Left renal cortex interstitium (tissue), 4 donors: ENCODE results near the gene DPH2. TPM values are rescaled to one million over a fixed set of nuclear protein-coding genes. Genes with fewer than 3 reads are reported as not detected.

Experiments used
- DNase-seq, 4 donors: peaks; one replicate each; pipeline ENCODE4 v3.0.0-alpha.2; 2013; ENCODE audit warnings: low read depth in 4 of 4, low spot score in 2 of 4, missing footprints in 1 of 4
- polyA plus RNA-seq, 4 donors: library from polyadenylated mRNA; unstranded; fragments of 120-200 nt; gene quantifications; one replicate each; pipeline ENCODE4 v1.2.1, GENCODE V29; 2013; ENCODE audit not compliant: insufficient read length in 4 of 4

The DPH2 gene
- polyA plus RNA-seq, 4 donors: 20.8 to 24.9 (median 22.9) TPM

GRCh38 chr1:43962324-43962723, 7.5 kb upstream of the DPH2 start:
- no peak for DNase-seq

GRCh38 chr1:43963006-43963405, 6.8 kb upstream of the DPH2 start:
- no peak for DNase-seq

GRCh38 chr1:43963890-43964289, 5.9 kb upstream of the DPH2 start:
- DNase-seq: no peak

- no peak for DNase-seq
Observed at GRCh38 chr1:43965316-43965715, 4.5 kb upstream of the DPH2 start.

GRCh38 chr1:43968348-43968948, 1.4 kb upstream of the DPH2 start:
- DNase-seq: no peak

GRCh38 chr1:43969416-43969745, 429 bp upstream of the DPH2 start:
- no peak for DNase-seq

- DNase-seq: no peak
Observed at GRCh38 chr1:43970502-43970901, 692 bp downstream of the DPH2 start.

GRCh38 chr1:43970911-43971310, 1.1 kb downstream of the DPH2 start:
- DNase-seq: no peak

- no peak for DNase-seq
Observed at GRCh38 chr1:43971336-43971980, 1.6 kb downstream of the DPH2 start.

- no peak for DNase-seq
Observed at GRCh38 chr1:43973981-43974442, 4.2 kb downstream of the DPH2 start.

- peak in 2 of 4 donors; percentile 86 to 89 for DNase-seq
Observed at GRCh38 chr1:43974443-43975248, 4.8 kb downstream of the DPH2 start, which contains the start of gene ATP6V0B. TSS of gene ATP6V0B (plus strand) at chr1:43974960. CDS start at chr1:43975041, 81 bp downstream.

GRCh38 chr1:43975249-43975961, 5.6 kb downstream of the DPH2 start:
- DNase-seq: no peak

GRCh38 chr1:43976045-43976444, 6.2 kb downstream of the DPH2 start:
- no peak for DNase-seq

- DNase-seq: no peak
Observed at GRCh38 chr1:43976890-43977289, 7.1 kb downstream of the DPH2 start.

GRCh38 chr1:43977376-43978263, 7.8 kb downstream of the DPH2 start:
- DNase-seq: no peak

GRCh38 chr1:43978264-43978550, 8.4 kb downstream of the DPH2 start:
- no peak for DNase-seq

- DNase-seq: no peak
Observed at GRCh38 chr1:43978551-43979260, 8.9 kb downstream of the DPH2 start, which contains the start of gene B4GALT2. TSS of gene B4GALT2 (plus strand) at chr1:43979210. CDS start at chr1:43981161, 1,951 bp downstream.

GRCh38 chr1:43979261-43979527, 9.4 kb downstream of the DPH2 start:
- no peak for DNase-seq

- no peak for DNase-seq
Observed at GRCh38 chr1:43979528-43980254, 9.9 kb downstream of the DPH2 start.
